Activated CD4-positive, alpha-beta T cell treated with anti-CD3 and anti-CD28 coated beads for 48 hours (primary cell): ENCODE results near the gene ATG2B.

Experiments used
- DNase-seq: peaks from one replicate; pipeline ENCODE4 v3.0.0-alpha.2; 2020

The ATG2B gene, protein sequence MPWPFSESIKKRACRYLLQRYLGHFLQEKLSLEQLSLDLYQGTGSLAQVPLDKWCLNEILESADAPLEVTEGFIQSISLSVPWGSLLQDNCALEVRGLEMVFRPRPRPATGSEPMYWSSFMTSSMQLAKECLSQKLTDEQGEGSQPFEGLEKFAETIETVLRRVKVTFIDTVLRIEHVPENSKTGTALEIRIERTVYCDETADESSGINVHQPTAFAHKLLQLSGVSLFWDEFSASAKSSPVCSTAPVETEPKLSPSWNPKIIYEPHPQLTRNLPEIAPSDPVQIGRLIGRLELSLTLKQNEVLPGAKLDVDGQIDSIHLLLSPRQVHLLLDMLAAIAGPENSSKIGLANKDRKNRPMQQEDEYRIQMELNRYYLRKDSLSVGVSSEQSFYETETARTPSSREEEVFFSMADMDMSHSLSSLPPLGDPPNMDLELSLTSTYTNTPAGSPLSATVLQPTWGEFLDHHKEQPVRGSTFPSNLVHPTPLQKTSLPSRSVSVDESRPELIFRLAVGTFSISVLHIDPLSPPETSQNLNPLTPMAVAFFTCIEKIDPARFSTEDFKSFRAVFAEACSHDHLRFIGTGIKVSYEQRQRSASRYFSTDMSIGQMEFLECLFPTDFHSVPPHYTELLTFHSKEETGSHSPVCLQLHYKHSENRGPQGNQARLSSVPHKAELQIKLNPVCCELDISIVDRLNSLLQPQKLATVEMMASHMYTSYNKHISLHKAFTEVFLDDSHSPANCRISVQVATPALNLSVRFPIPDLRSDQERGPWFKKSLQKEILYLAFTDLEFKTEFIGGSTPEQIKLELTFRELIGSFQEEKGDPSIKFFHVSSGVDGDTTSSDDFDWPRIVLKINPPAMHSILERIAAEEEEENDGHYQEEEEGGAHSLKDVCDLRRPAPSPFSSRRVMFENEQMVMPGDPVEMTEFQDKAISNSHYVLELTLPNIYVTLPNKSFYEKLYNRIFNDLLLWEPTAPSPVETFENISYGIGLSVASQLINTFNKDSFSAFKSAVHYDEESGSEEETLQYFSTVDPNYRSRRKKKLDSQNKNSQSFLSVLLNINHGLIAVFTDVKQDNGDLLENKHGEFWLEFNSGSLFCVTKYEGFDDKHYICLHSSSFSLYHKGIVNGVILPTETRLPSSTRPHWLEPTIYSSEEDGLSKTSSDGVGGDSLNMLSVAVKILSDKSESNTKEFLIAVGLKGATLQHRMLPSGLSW (N-terminal part only)

DNA sequence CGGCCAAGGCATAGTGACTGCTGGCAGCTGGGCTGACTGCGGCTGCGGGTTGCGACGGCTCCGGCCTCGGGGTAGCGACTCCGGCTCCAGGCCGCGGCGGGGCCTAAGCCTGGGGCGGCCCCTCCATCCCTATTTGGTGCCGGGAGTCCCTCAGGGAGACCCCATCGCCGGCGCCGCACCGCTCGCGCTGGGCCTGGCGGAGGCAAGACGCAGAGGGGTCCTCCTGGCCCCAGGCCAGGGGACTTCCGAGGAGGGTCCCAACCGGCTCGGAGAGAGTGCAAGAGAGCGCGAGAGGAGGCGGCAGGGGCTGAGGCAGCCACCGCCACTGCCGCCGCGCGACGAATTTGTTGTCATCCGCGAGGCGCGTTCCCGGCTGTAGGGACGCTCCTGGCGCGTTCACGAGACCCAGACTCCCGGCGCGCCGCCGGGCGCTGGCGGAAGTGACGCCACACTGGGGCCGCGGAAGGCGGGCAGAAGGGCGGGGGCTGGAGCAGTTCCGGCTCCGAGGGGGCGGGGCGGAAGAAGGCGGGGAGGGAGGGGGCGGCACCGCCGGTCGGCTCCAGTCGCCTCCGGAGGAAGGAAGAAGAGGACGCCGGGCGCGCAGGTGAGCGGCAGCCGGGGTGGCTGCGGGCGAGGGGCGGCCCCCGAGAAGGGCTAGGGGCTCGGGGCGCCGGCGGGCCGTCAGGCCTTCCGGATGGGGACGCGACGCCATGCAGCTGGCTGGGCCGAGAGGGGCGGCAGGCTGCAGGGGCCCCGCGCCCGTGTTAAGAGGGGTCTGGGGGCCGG lies at the start of gene ATG2B, which contains the start of gene GSKIP:
TSS of gene ATG2B (minus strand) at position 377 of the 786 bp plus-strand sequence. CDS start at position 12, 365 bp downstream.
TSS of gene GSKIP (plus strand) at position 562 of the 786 bp plus-strand sequence. CDS start 18,722 bp downstream, outside the sequence.
- peak; percentile 98 for DNase-seq

DNA sequence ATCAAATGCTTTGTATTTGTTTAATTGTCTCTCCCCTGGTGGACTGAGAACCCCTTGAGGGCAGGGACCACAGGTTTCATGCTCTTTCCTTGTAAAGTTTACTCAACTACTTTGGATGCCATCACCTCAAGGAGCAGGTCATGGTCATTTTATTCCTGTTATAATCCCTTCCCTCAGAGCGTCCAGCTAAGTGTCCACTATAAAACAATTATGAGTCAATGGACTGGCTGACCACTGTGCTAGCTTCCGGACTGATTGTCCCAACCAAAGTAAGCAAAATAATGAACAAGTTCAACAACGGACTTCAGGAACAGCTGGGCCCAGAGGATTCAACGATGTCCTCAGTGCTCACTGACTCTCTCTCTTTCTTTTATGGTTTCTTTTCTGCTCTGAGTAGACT lies 47.0 kb upstream of the ATG2B start:
- no peak for DNase-seq

DNA sequence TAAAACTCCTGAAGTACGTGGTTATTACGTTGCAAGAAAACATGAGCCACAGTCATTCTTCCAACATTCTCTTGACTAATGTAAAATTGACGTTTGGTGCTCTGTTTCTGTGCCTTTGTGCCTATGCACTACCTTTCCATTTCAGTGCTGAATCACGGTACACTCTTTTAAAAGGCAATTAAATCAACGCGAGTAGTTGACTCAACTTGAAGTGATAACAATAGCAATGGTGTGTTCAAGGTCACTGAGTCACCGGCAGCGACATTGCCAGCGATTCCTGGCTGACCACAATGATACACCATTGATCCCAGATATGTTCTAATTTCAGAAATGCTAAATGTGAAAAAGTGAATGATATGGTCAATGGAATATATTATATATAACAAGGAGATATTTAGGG lies 46.6 kb upstream of the ATG2B start:
- no peak for DNase-seq

DNA sequence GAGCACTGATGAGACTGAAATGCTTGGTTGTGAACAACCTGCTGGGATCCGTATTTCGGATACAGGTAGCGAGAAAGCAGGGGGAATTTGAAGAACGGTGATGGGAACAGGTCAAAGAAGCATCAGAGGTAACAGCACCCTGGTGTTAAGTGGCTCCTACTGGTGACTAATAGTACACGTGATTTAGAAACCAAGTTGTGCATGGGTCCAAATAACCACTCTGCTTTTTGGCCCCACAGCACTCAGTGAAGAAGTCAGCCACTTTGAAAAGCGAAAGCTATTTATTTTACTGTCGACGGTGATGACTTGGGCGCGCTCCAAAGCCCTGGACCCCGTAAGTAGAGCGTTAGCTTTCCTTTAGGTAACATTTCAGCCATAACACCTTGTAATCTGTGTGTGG lies 45.5 kb upstream of the ATG2B start:
- DNase-seq: no peak

DNA sequence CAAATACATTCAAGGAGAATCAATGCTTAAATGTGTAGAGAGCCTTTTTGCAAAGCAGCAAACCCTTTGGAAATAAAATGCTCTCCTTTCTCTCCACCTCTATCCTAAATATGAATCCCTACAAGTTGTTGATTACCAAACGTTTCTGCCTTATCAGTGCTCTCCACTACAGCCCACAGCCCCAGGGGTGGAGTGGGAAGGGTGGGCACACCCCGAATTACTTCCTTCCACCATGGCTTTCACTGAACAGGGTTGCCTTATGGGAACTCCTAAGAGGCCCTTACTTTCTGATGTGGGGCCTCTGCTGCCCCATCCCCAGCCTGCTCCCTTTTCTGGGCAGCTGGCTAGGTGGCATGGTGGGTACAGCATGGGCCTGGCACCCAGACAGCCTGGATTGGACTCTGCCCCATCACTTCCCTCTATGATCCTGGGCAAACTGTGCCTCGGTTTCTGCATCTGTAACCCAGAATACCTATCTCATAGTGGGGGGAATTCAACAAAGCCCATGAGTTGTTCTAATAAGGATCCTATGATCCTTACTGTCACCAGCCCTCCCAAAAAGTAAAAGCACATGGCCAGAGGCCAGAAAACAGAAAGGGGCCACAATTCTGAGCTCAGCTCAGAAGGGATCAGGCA lies 44.9 kb upstream of the ATG2B start:
- DNase-seq: no peak

DNA sequence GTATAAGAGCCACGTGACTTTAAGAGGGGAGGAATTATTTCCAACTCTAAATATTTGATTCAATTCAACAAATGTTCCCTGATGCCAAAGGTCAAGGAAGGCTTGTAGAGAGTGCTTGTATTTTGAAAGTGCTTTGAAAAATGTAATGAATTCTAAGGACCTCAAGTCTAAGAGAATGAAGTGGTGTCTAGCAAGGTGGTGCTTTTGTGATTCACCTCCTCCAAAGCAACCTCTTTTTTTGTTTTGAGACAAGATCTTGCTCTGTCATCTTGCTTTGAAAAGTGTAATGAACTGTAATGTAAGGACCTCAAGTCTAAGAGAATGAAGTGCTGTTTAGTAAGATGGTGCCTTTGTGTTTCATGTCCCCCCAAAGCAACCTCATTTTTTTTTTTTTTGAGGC lies 42.5 kb upstream of the ATG2B start:
- no peak for DNase-seq

DNA sequence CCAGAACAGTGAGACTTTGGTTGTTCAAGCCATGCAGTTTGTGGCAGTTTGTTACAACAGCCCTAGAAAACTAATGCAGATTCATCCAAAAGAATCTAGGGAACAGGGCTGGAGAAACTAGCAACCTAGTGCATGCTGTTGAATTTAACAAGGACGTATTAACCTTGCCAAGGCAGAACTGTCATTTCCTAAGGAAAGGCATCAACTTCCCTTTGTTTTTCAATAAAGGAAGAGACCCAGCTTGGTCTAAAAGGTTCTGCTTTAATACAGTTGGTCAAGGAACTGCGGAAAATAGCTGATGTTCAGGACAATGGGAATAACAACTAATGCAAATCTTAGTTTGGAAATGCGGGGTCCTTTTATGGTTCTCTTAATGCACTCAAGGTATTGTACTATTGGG lies 40.3 kb upstream of the ATG2B start:
- no peak for DNase-seq

DNA sequence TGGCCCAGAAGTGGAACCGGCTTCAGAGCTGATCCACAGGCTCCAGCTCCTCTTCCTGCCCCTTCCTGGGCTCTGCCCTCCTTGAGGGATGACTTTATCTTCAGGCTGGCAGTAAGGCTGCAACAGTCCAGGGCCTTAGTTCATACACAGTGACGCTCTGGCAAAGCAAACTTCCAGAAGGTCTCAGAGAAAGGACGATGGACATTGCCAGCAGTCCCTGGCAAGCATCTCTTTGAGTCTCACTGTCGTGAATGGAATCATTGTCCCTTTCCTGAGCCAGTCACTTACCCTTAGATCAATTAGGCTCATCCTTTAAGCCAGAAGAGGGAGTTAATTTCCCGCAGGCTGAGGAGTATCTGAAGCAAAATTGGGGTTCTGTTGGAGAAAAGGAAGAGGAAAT lies 37.4 kb upstream of the ATG2B start:
- DNase-seq: no peak

DNA sequence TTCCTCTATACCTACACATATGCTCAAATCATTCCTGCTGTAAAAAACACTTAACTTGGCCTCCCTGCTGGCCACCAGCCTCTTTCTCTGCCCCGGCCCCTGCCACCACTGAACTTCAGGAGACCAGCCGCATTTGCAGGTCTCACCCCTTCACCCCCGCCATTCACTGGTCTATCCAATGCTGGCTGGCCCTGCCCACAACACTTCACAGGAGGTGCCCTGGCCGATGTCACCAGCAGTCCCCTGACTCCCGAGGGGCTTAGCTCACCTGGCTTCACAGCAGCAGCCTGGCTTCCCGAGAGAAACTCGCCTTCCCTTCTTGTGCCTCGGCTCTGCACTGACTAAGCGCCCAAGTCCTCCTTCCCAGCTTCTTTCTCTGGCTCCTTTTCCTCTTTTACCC lies 36.3 kb upstream of the ATG2B start:
- DNase-seq: no peak

DNA sequence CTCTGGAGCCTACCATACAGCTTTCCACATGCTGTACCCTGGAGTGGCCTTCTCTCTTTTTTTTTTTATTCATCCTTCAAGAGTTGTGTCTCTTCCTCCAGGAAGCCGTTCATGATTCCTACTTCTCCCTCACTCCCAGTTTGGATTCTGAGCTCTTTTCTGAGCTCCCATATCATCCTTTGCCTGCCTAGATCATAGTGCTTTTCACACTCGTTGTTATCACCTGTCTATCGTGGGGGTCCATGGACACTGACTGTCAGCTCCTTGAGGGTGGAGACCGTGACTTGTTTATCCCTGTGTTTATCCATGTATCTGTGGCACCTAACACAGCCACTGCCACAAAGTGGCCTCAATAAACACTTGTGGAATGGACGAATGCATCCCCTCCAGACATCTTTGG lies 35.8 kb upstream of the ATG2B start:
- no peak for DNase-seq

DNA sequence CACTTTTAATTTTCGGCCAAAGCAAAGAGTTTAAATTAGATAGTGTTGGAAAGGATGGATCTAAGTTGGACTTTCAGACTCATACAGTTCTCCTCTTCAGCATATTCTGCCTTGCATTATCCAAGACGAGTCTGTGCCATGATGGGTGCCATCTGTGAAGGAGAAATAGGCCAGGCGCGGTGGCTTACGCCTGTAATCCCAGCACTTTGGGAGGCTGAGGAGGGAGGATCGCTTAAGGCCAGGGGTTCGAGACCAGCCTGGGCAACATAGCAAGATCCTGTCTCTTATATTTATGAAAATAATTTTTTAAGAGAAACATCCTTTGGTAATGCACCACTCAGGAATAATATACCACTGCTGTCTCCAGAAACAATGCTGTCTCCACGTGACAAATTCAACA lies 35.3 kb upstream of the ATG2B start:
- no peak for DNase-seq

DNA sequence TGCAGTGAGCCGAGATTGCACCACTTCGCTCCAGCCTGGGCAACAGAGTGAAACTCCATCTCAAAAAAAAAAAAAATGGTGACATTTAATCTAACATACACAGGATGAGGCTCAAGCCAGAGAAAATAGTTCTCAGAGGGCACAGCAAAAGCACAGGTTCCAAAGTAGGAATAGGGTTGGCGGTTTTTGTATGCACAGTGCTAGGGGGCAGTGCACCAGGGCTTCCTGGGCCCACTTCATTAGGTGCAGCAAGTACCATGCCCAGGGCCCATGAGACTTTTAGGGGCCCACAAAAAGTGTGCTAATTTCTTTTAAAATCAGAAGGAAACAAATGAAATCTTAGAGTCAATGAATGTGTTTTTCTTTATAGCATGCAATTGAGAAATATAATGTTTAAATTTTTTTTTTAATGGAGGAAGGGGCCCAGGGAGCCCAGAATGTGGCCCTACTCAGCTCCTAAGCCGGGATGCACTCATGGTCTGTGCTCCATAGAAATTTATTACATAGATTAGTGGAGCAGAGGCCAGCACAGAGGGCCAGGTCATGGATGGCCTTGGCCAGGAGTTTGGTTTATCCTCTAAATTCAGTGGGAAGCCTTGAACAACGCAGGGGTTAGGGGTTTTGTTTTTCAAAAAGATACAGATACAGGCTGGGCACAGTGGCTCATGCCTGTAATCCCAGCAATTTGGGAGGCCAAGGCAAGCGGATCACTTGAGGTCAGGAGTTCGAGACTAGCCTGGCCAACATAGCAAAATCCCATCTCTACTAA lies 31.1 kb upstream of the ATG2B start:
- no peak for DNase-seq

DNA sequence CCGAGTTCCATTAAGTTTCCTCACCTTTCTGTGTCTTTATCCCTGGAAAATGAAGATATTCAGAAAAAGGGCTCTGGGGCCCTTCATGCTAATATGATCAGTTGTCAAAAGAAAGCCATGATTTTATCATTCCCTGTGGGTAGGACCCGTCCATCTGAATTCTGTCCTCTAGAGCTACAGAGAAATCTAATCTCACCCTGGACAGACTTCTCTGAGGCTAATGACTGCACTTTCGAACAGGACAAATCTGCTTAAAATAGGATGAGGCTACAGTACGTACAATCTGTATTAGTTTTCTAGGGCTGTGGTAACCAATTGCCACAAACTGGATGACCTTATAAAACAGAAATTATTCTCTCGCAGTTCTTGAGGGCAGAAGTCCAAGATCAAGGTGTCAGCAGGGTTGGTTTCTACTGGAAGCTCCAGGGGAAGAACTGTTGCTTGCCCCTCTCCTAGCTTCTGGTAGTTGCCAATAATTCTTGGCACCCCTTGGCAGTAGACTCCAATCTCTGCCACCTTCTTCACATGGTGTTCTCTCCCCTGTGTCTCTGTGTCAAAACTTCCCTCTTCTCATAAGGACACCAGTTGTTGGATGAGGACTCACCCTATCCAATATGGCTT lies 30.0 kb upstream of the ATG2B start:
- DNase-seq: no peak

DNA sequence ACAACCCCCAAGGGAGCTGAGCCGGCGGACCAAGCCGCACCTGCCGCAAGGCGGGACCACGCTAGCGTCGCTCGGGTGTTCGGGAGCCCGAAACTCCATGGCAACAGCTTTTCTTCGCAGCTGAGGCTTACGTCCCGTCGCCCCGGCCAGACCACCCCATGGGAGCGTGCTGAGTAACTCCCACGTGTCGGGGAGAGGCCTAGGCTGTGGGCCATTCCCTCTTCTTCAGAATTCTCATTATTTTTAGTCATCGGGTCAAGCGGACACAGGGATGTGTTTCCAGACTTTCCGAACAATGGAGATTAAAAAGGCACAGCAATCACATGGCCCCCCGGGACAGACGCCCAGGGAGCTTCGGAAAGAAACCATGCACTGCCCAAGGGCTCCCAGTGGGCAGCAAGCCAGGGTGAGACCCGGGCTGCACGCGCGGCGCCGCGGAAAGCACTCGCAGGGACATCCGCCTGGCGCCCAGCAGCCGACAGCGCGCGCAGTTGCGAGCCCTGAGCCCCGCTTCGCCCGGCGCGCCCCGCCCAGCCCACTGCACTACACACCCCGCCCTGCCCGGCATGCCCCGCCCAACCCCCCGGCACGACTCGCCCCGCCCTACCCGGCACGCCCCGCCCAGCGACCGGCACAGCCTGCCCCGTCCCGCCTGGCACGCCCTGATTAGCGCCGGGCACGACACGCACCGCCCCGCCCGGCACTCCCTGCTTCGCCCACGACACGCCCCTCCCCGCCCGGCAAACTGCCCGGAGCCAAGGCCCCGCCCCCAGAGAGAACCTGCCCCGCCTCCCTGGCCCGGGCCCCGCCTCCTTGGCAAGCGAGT lies 28.4 kb upstream of the ATG2B start:
- peak; percentile 100 for DNase-seq

DNA sequence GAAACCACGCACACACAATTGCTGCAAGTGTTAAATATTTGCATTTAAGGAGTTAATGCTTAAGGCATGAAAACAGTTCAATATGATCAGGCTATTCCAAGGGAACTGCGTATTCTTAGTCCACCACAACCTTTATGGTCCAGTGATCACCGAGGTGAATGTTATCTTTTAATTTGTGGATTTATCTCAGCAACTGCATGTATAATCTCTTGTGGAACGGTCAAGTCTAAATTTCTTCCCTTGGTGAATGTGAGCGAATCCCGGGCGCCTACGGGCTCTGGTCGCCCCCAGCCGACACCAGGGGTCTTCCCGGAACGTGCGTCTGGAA lies 27.8 kb upstream of the ATG2B start:
- no peak for DNase-seq

DNA sequence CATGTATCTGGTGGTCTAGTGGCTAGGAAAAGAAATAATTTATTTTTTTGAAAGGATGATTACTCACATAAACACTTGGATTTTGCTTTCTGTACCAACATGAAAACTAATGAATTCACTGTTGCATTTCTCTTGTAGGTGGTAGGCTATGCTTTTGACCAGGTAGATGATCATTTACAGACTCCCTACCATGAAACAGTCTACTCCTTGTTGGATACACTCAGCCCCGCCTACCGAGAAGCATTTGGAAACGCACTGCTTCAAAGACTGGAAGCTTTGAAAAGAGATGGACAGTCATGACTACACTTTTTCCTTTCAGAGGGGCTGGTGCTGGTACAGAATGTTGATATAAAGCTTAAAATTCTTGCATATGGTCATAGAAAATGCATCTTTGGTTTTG lies 22.2 kb upstream of the ATG2B start:
- DNase-seq: no peak

DNA sequence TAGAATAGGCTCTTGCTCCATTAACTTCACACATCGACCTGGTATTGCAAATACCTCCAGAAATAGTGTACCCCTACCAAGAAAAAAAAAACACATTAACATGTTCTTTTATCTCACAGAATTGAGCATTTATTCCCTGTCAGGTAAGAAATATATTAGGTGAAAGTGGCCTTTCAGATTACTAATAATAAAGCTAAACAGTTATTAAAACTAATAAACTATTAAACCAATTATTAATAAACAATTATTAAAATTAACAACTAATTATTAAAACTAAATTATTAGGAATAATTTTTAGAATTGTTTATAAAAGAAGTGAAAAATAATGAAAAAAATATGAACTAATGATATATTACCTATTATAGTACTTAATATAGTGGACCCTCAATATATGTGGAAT lies 21.6 kb upstream of the ATG2B start:
- DNase-seq: no peak

DNA sequence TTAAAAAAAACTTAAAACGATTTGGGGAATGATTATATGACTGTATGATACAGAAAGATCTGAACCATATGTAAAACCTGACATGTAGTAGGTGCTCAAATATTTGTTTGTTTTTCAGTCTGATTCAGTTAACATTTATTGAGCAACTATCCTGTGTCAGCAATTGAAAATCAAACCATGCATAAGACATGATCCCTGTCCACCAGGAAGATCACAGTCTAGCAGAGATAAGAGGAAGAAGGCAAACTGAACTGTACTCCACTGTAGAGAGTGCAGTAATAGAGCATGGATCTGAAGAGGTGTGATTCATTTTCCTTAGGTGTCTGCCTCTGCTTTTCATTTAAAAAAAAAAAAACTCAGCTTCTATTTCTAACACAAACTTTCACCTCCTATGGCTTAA lies 20.9 kb upstream of the ATG2B start:
- DNase-seq: no peak

DNA sequence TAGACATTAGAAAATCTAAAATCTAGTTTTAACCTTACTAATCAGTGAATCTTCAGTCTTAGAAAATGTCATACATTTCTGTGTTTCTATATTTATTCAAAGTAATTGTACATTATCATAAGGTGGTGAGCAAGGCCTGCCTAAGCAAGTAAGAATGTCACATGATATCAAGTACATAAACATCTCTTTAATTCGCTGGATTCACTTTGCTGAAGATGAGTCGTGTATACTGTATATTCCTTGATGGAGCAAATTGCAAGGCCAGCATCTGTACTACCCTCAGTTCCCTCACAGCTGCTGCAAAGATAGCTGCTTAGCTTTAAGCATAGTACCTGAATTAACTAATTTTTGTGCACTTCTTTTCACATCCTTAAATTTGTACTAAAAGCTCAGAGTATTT lies 20.3 kb upstream of the ATG2B start:
- DNase-seq: no peak

DNA sequence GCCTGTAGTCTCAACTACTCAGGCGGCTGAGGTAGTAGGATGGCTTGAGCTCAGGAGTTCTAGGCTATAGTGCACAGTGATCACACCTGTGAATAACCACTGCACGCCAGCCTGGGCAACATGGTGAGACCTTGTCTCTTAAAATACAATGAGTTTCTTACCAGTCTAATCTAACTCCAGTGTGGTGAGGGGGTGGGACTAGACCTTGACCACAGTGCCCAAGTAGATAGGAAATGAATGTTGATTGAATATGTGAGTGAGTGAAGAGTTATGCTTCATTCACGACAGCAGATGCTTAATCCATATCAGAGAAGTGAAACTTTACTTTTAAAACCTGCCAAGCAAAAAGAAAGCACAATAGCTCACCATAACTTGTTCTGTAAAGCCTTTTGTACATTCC lies 17.6 kb upstream of the ATG2B start:
- no peak for DNase-seq
